Upper lobe of left lung (tissue), 6 donors: ENCODE measurements around the gene ME3. TPM values are rescaled to one million over a fixed set of nuclear protein-coding genes. Genes with fewer than 3 reads are reported as not detected.

Source experiments
- ATAC-seq, 2 donors: fragments of 200-7000 bp; cut with Tn5 transposase; one replicate each; pipeline ENCODE4 v1.9.1; 2022; ENCODE audit warnings: mild to moderate bottlenecking in 2 of 2, moderate library complexity in 2 of 2; ENCODE audit not compliant: low FRiP score in 2 of 2
- DNase-seq, 2 donors: peaks; one replicate each; pipeline ENCODE4 v3.0.0-alpha.2; 2019 to 2020
- H3K27ac ChIP-seq, 4 donors: fragments of 200-600 bp; sonication (generic); one replicate each; pipeline ENCODE4 v1.5.1; 2016 to 2019
- H3K27me3 ChIP-seq, 4 donors: fragments of 200-600 bp; sonication (generic); one replicate each; pipeline ENCODE4 v1.5.1; 2017 to 2019
- H3K36me3 ChIP-seq, 4 donors: fragments of 200-600 bp; sonication (generic); one replicate each; pipeline ENCODE4 v1.5.1; 2016 to 2019
- H3K4me1 ChIP-seq, 4 donors: fragments of 200-600 bp; sonication (generic); one replicate each; pipeline ENCODE4 v1.5.1; 2018 to 2019
- H3K4me3 ChIP-seq, 4 donors: fragments of 200-600 bp; sonication (generic); one replicate each; pipeline ENCODE4 v1.5.1; 2017 to 2019; ENCODE audit warnings: mild to moderate bottlenecking in 2 of 4, moderate library complexity in 1 of 4
- H3K9me3 ChIP-seq, 4 donors: fragments of 200-600 bp; sonication (generic); one replicate each; pipeline ENCODE4 v1.5.1; 2018 to 2019
- CTCF ChIP-seq, 6 experiments: fragments of 450-650 bp in 4 of 6; fragments of 200-600 bp in 2 of 6; sonication (generic) in 2 of 6; IDR thresholded peaks; one replicate each; pipeline ENCODE4 v1.5.1; 2016 to 2019; ENCODE audit warnings: antibody characterized with exemption in 6 of 6
- EP300 ChIP-seq, 4 donors: sonication (generic); formaldehyde crosslinking; IDR thresholded peaks; one replicate each; pipeline ENCODE4 v1.5.1; 2017; ENCODE audit warnings: antibody characterized with exemption in 4 of 4, control low read depth in 2 of 4
- POLR2A ChIP-seq, 4 donors: fragments of 450-650 bp; IDR thresholded peaks; one replicate each; pipeline ENCODE4 v1.5.1; 2016 to 2017; ENCODE audit warnings: antibody characterized with exemption in 4 of 4, mild to moderate bottlenecking in 2 of 4
- POLR2AphosphoS5 ChIP-seq, 2 donors: sonication (generic); formaldehyde crosslinking; IDR thresholded peaks; one replicate each; pipeline ENCODE4 v1.5.1; 2017; ENCODE audit warnings: antibody characterized with exemption in 2 of 2
- WGBS, 2 donors: methylation state at CpG; one replicate each; pipeline ENCODE4 v1.1.5; 2017 to 2018; 5-methylcytosine and 5-hydroxymethylcytosine counted together
- total RNA-seq, 6 donors: library from RNA; depleted of rRNA in 4 of 6; stranded (reverse); fragments of >200 nt in 4 of 6; gene quantifications; one replicate each; pipeline versions ENCODE4 v1.1.0 to v1.2.1, GENCODE V29; 2016 to 2021
- donor health status: DM: no; HTN: no; CAD: no; lungs with moderate emphysema.
- donor health status: DM: no; HTN: yes; CAD: no; lungs with severe emphysema.

Gene ME3
- total RNA-seq, 6 donors from 2014 or later = 19.5 to 56.6 (median 34.7) TPM

GRCh38 chr11:86687185-86687778 is 14.9 kb upstream of the ME3 start:
- no peaks in the 10 kb centered on the region for H3K36me3 ChIP-seq
- WGBS, 2 donors = 73 to 76% methylated on average over 5 of the region's 5 CpGs
- H3K27me3 ChIP-seq = no peaks in the 10 kb centered on the region
- no peak overlapping the region for H3K4me3 ChIP-seq
- no peak for DNase-seq
- no peak for ATAC-seq
- peaks cover 0 to 6% (median 0%) of the 10 kb centered on the region in 4 donors for H3K4me1 ChIP-seq
- H3K27ac ChIP-seq = no peak overlapping the region
- no peak for TF ChIP-seq CTCF (IDR thresholded peaks at IDR 0.05)
- TF ChIP-seq POLR2A (IDR thresholded peaks at IDR 0.05) = no peak
- TF ChIP-seq POLR2AphosphoS5 (IDR thresholded peaks at IDR 0.05) = no peak
- no peak for TF ChIP-seq EP300 (IDR thresholded peaks at IDR 0.05)
- no peaks in the 10 kb centered on the region for H3K9me3 ChIP-seq

GRCh38 chr11:86686531-86686930 is 14.1 kb upstream of the ME3 start:
- Histone ChIP-seq H3K4me1 (peaks cover 0 to 6% (median 0%) of the 10 kb centered on the region in 4 donors), H3K27me3 (no peaks in the 10 kb centered on the region), H3K9me3 (no peaks in the 10 kb centered on the region), H3K27ac (no peak overlapping the region), H3K4me3 (no peak overlapping the region), H3K36me3 (no peaks in the 10 kb centered on the region)
- TF ChIP-seq EP300 (IDR thresholded peaks at IDR 0.05) (no peak), CTCF (IDR thresholded peaks at IDR 0.05) (no peak), POLR2A (IDR thresholded peaks at IDR 0.05) (no peak), POLR2AphosphoS5 (IDR thresholded peaks at IDR 0.05) (no peak)
- 96 to 100% methylated on average over 1 of the region's 1 CpG for WGBS, 2 donors
- DNase-seq (no peak), ATAC-seq (no peak)

- no peak overlapping the region for H3K27ac ChIP-seq
- H3K4me1 ChIP-seq = no peaks in the 10 kb centered on the region
- no peaks in the 10 kb centered on the region for H3K36me3 ChIP-seq
- WGBS, 2 donors = 58 to 77% methylated on average over 2 of the region's 2 CpGs
- no peak overlapping the region for H3K4me3 ChIP-seq
- ATAC-seq (no peak), DNase-seq (no peak)
- H3K27me3 ChIP-seq = no peaks in the 10 kb centered on the region
- TF ChIP-seq CTCF (IDR thresholded peaks at IDR 0.05) = no peak
- no peaks in the 10 kb centered on the region for H3K9me3 ChIP-seq
Observed at GRCh38 chr11:86681483-86681756, 9.0 kb upstream of the ME3 start.

GRCh38 chr11:86680716-86681482 is 8.5 kb upstream of the ME3 start:
- Histone ChIP-seq H3K36me3 (no peaks in the 10 kb centered on the region), H3K27ac (no peak overlapping the region), H3K4me3 (no peak overlapping the region), H3K4me1 (no peaks in the 10 kb centered on the region), H3K9me3 (no peaks in the 10 kb centered on the region), H3K27me3 (no peaks in the 10 kb centered on the region)
- 79 to 84% methylated on average over 5 of the region's 5 CpGs for WGBS, 2 donors
- DNase-seq = no peak
- TF ChIP-seq POLR2A (IDR thresholded peaks at IDR 0.05) = no peak
- TF ChIP-seq POLR2AphosphoS5 (IDR thresholded peaks at IDR 0.05) = no peak
- TF ChIP-seq EP300 (IDR thresholded peaks at IDR 0.05) = no peak
- no peak for TF ChIP-seq CTCF (IDR thresholded peaks at IDR 0.05)
- no peak for ATAC-seq

GRCh38 chr11:86678823-86679222 is 6.4 kb upstream of the ME3 start:
- H3K4me3 ChIP-seq = no peak overlapping the region
- H3K4me1 ChIP-seq = no peaks in the 10 kb centered on the region
- 80 to 82% methylated on average over 3 of the region's 3 CpGs for WGBS, 2 donors
- H3K27me3 ChIP-seq = no peaks in the 10 kb centered on the region
- no peaks in the 10 kb centered on the region for H3K9me3 ChIP-seq
- DNase-seq (no peak), ATAC-seq (no peak)
- H3K36me3 ChIP-seq = no peaks in the 10 kb centered on the region
- H3K27ac ChIP-seq = no peak overlapping the region
- TF ChIP-seq EP300 (IDR thresholded peaks at IDR 0.05) (no peak), POLR2A (IDR thresholded peaks at IDR 0.05) (no peak), POLR2AphosphoS5 (IDR thresholded peaks at IDR 0.05) (no peak), CTCF (IDR thresholded peaks at IDR 0.05) (no peak)
